ENCODE data around the gene DACH1. TPM values are rescaled to one million over a fixed set of nuclear protein-coding genes. Genes with fewer than 3 reads are reported as not detected.

The DACH1 gene
- total and polyA plus RNA-seq, 2 of the 8 experiments (the other 6 are each of a cell fraction or from before 2014, with no cell fraction given): 0.12 to 0.67 TPM

- TF ChIP-seq CHD2 (IDR thresholded peaks at IDR 0.05; ENCODE audit: low read length) (no peak), TCF12 (IDR thresholded peaks at IDR 0.05; ENCODE audit: low read depth, low read length) (no peak), RFX5 (IDR thresholded peaks at IDR 0.05; ENCODE audit: borderline replicate concordance, low read depth, low read length) (no peak), NANOG (IDR thresholded peaks at IDR 0.05; ENCODE audit: insufficient read depth, low read depth, low read length, poor library complexity, severe bottlenecking) (no peak), E2F6 (IDR thresholded peaks at IDR 0.05) (no peak), KDM1A (IDR thresholded peaks at IDR 0.05; ENCODE audit: borderline replicate concordance, low read length) (no peak), SIX5 (IDR thresholded peaks at IDR 0.05; ENCODE audit: low read depth, low read length) (no peak), GABPA (IDR thresholded peaks at IDR 0.05; ENCODE audit: borderline replicate concordance, insufficient read depth, low read length) (no peak)
Observed at GRCh38 chr13:71828564-71828963, 38.4 kb downstream of the DACH1 start (continued).

Data from H1 (cell line).